ENCODE data around the gene C5orf24.

The C5orf24 gene

DNA sequence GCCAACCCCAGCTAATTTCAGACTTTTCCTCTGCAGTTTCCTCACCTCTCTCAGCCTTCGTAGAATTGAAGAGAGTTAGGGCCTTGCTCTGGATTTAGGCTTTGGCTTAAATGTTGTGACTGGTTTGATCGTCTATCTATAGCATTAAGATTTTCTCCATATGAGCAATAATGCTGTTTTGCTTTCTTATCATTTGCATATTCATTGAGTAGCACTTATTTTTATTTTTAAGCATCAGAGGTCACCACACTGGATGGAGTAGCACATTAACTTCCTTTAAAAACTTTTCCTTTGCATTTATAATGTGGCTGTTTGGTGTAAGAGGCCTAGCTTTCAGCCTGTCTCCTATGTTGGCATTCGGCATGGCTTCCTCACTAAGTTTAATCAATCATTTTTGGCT is 46.5 kb downstream of the C5orf24 start:
- Histone ChIP-seq H3K27ac (ENCODE audit: poor library complexity, severe bottlenecking) (no peak overlapping the region), H3K9me3 (ENCODE audit: severe bottlenecking) (no peaks in the 10 kb centered on the region), H3K36me3 (ENCODE audit: low read depth) (peaks cover 33% of the 10 kb centered on the region; the same call in 1 of the 2 replicates), H3K27me3 (ENCODE audit: insufficient read depth, poor library complexity, severe bottlenecking) (no peaks in the 10 kb centered on the region), H3K4me3 (ENCODE audit: severe bottlenecking) (no peak overlapping the region), H3K4me1 (ENCODE audit: insufficient read depth, poor library complexity, severe bottlenecking) (no peaks in the 10 kb centered on the region)
- ATAC-seq (ENCODE audit: low read depth) (no peak), DNase-seq (ENCODE audit: low spot score) (no peak)
- TF ChIP-seq CTCF (IDR thresholded peaks at IDR 0.05; ENCODE audit: poor library complexity, severe bottlenecking) = no peak

DNA sequence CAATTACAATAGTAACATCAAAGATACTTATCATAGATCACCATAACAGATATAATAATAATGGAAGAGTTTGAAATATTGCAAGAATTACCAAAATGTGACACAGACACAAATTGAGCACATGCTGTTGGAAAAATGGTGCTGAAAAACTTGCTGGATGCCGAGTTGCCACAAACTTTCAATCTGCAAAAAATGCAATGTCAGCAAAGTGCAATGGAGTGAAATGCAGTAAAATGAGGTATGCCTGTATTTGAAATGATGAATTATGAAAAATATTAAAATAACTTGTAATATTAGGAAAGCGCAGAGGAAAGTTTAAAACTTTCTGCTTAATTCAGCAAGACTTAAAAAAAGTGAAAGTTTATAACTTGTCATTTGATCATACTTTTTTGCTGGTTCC is 47.2 kb downstream of the C5orf24 start:
- ATAC-seq (ENCODE audit: low read depth) = no peak
- H3K4me1 ChIP-seq (ENCODE audit: insufficient read depth, poor library complexity, severe bottlenecking) = no peaks in the 10 kb centered on the region
- no peaks in the 10 kb centered on the region for H3K9me3 ChIP-seq (ENCODE audit: severe bottlenecking)
- H3K27ac ChIP-seq (ENCODE audit: poor library complexity, severe bottlenecking) = no peak overlapping the region
- no peak overlapping the region for H3K4me3 ChIP-seq (ENCODE audit: severe bottlenecking)
- H3K36me3 ChIP-seq (ENCODE audit: low read depth) = peaks cover 33% of the 10 kb centered on the region; the same call in 1 of the 2 replicates
- no peaks in the 10 kb centered on the region for H3K27me3 ChIP-seq (ENCODE audit: insufficient read depth, poor library complexity, severe bottlenecking)
- DNase-seq (ENCODE audit: low spot score) = no peak
- TF ChIP-seq CTCF (IDR thresholded peaks at IDR 0.05; ENCODE audit: poor library complexity, severe bottlenecking) = no peak

- Histone ChIP-seq H3K4me1 (ENCODE audit: insufficient read depth, poor library complexity, severe bottlenecking) (no peaks in the 10 kb centered on the region), H3K36me3 (ENCODE audit: low read depth) (peaks cover 29% of the 10 kb centered on the region), H3K9me3 (ENCODE audit: severe bottlenecking) (no peaks in the 10 kb centered on the region), H3K4me3 (ENCODE audit: severe bottlenecking) (no peak overlapping the region), H3K27me3 (ENCODE audit: insufficient read depth, poor library complexity, severe bottlenecking) (no peaks in the 10 kb centered on the region), H3K27ac (ENCODE audit: poor library complexity, severe bottlenecking) (no peak overlapping the region)
- ATAC-seq (ENCODE audit: low read depth) (no peak), DNase-seq (ENCODE audit: low spot score) (no peak)
- TF ChIP-seq CTCF (IDR thresholded peaks at IDR 0.05; ENCODE audit: poor library complexity, severe bottlenecking) = no peak
Observed at GRCh38 chr5:134893748-134894505, 48.2 kb downstream of the C5orf24 start.

DNA sequence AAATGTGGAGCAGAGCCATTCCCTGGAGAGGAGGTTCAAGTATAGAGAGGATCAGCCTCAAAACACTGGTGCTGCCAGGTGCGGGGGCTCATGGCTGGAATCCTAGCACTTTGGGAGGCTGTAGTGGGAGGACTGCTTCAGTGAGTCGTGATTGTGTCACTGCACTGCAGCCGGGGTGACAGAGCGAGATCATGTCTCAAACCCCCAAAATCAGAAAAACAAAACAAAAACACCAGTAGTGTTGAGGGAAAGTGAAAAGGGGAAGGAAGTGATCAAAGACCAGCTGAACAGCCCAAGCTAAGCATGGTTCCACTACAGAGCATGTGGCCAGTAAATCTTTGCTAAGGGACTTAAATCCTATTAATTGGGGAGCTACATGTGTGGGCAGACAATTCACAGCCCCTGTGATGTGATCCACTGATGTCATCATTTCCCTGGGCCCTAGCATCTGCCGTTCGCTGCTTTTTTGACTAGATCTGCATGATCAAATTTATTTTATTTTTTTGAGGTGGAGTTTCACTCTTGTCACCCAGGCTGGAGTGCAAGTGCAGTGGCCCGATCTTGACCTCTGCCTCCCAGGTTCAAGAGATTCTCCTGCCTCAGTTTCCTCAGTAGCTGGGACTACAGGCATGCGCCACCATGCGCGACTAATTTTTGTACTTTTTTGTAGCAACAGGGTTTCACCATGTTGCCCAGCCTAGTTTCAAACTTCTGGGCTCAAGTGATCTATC is 56.5 kb downstream of the C5orf24 start:
- no peak for ATAC-seq (ENCODE audit: low read depth)

More for the DNA sequence above, 56.5 kb downstream of the C5orf24 start:
- H3K4me3 ChIP-seq (ENCODE audit: severe bottlenecking) = no peak overlapping the region
- H3K36me3 ChIP-seq (ENCODE audit: low read depth) = peaks cover 20% of the 10 kb centered on the region
- no peak for DNase-seq (ENCODE audit: low spot score)
- H3K27ac ChIP-seq (ENCODE audit: poor library complexity, severe bottlenecking) = no peak overlapping the region
- no peaks in the 10 kb centered on the region for H3K4me1 ChIP-seq (ENCODE audit: insufficient read depth, poor library complexity, severe bottlenecking)
- no peaks in the 10 kb centered on the region for H3K9me3 ChIP-seq (ENCODE audit: severe bottlenecking)
- no peaks in the 10 kb centered on the region for H3K27me3 ChIP-seq (ENCODE audit: insufficient read depth, poor library complexity, severe bottlenecking)
- TF ChIP-seq CTCF (IDR thresholded peaks at IDR 0.05; ENCODE audit: poor library complexity, severe bottlenecking) = no peak

Data from RWPE2 (cell line).